Astrocyte of the cerebellum (primary cell): Measurements from ENCODE around the gene LMTK2.
"Not testable (repeated sequence)": the region's sequence is repeated elsewhere in the genome, so short reads cannot be mapped to it uniquely, and the experiment has no call there.

Source experiments
- DNase-seq: peaks from one replicate; pipeline ENCODE4 v3.0.0-alpha.2; 2011; ENCODE audit warnings: low read depth
- H3K4me3 ChIP-seq: 2 replicates; pipeline ENCODE4 v1.5.1; 2011; ENCODE audit warnings: mild to moderate bottlenecking, low read depth, low read length, moderate library complexity
- CTCF ChIP-seq: IDR thresholded peaks from 2 replicates; pipeline ENCODE4 v1.5.1; 2012; ENCODE audit warnings: low read length, low read depth, moderate library complexity, mild to moderate bottlenecking; ENCODE audit errors: missing control alignments
- in situ Hi-C: cut with HindIII; loops from 2 replicates; pipeline ENCODE4 v1.10.0; 2017; ENCODE audit warnings: low sequenced_read_pairs

Gene LMTK2

DNA sequence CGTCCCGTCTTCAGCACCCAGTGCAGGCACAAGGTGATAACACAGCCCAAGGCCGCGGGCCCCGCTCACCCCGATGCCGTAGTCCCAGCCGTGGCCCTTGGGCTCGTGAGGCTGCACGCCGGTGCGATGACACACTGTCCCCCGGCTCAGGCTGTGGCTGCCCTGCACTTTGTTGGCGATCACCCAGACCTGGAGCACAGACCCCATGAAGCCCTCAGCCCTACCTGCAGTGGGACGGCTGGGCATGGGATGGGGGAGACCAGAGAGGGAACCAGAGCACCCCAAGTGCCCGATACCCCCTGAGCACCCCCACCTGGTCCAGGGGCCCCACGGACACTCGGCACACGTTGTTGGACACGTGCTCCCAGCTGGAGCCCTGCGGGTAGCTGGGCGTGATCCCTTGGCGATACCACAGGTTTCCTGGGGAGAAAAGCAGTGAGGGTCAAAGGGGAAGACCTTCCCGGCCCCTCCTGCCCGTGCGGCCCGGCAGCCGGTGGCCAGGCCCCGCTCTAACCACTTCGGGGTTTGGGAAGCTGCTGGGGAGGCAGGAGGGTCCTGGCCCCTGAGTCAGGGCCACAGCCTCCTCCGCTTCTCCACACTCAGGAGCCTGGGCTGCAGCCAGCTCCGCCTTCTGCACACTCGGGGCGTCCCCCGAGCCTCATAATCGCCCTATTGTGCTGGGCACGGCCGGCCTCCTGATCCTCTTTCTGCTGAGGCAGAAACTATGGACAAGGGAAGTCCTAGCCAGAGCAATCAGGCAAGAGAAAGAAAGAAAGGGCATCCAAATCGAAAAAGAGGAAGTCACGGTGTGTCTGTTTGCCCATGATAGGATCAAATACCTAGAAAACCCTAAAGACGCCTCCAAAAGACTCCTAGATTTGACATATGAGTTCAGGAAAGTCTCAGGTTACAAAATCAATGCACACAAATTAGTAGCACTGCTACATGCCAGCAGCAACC is 111.2 kb downstream of the LMTK2 start:
- in situ Hi-C loops, result no loop called here
- no peak overlapping the region for H3K4me3 ChIP-seq
- TF ChIP-seq CTCF, result no peak
- no peak for DNase-seq

- DNase-seq, in situ Hi-C loops, H3K4me3 ChIP-seq: not testable (repeated sequence)
These were observed 112.7 kb downstream of the LMTK2 start for GRCh38 chr7:98219382-98219781.

- in situ Hi-C loops, result no loop called here
- TF ChIP-seq CTCF, result no peak
- no peak overlapping the region for H3K4me3 ChIP-seq
- no peak for DNase-seq
These were observed 115.2 kb downstream of the LMTK2 start for GRCh38 chr7:98221611-98222532.

DNA sequence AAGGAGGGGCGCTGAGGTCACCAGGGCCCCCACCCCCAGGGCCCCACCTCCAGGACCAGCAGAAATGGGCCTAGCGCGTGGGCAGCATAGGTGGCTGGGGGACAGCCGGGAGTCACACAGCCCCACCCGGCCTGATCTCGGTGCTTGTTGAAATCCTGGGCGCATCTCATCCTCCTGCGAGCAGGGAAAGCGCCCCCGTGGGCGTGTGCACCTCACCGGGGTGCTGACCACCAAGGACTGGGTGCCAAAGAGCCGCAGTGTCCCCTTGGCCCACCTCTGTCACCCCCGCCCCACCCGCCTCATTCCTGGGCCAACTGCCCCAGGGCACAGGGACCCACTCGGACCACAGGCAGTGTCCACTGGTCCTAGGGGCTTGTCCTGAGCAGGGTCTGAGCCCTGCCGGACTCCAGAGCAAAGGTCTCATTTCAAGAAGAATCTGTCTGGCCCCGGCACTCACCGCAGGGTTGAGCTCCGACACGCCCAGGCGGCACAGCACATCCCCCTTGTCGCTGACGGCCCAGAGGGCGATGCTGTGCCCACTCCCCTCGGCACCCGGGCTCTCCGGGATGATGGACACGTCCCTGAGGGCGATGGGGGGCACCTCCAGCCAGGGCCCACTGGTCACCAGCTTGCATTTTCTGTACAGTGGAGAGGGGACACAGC is 116.0 kb downstream of the LMTK2 start:
- no peak for TF ChIP-seq CTCF
- H3K4me3 ChIP-seq, result no peak overlapping the region
- in situ Hi-C loops, result no loop called here
- no peak for DNase-seq

GRCh38 chr7:98223351-98223897 is 116.8 kb downstream of the LMTK2 start:
- TF ChIP-seq CTCF, result no peak
- no peak overlapping the region for H3K4me3 ChIP-seq
- in situ Hi-C loops, result no loop called here
- no peak for DNase-seq

GRCh38 chr7:98223898-98224700 is 117.4 kb downstream of the LMTK2 start:
- in situ Hi-C loops, result no loop called here
- no peak for DNase-seq
- no peak overlapping the region for H3K4me3 ChIP-seq
- no peak for TF ChIP-seq CTCF
